ENCODE results near the gene GFPT2.

- TF ChIP-seq POLR2A (conservative IDR thresholded peaks at IDR 0.05) = no peak
- TF ChIP-seq ZNF766 (CRISPR knock-in tag; conservative IDR thresholded peaks at IDR 0.05) = no peak
- no peak for TF ChIP-seq E2F4 (CRISPR knock-in tag; IDR thresholded peaks at IDR 0.05; ENCODE audit: low read depth)
- no peak for TF ChIP-seq ESRRB (CRISPR knock-in tag; IDR thresholded peaks at IDR 0.05; ENCODE audit: borderline replicate concordance)
- no peak for TF ChIP-seq POLR2AphosphoS5 (IDR thresholded peaks at IDR 0.05; ENCODE audit: control insufficient read depth, insufficient read depth, low read depth, low read length)
- no peak for TF ChIP-seq EZH2 (IDR thresholded peaks at IDR 0.05; ENCODE audit: borderline replicate concordance, low read depth, low read length)
- no peak for TF ChIP-seq CREM (IDR thresholded peaks at IDR 0.05; ENCODE audit: low read depth)
- no peak for TF ChIP-seq CTCF (IDR thresholded peaks at IDR 0.05 in 2 of 3, conservative IDR thresholded peaks at IDR 0.05 in 1 of 3; ENCODE audit: insufficient read depth in 2 of 3, low read depth in 1 of 3, low read length in 3 of 3)
Observed at GRCh38 chr5:180358179-180358578, 5.0 kb upstream of the GFPT2 start.

Data from K562 (cell line).